Mammary microvascular endothelial cell (primary cell): Measurements from ENCODE around the gene ATP1A4. TPM values are rescaled to one million over a fixed set of nuclear protein-coding genes. Genes with fewer than 3 reads are reported as not detected.

ENCODE experiments used
- total RNA-seq: library from RNA; depleted of rRNA; stranded (reverse); fragments of >200 nt; gene quantifications from 2 replicates; pipeline ENCODE4 v1.2.3, GENCODE V29; 2015

ATP1A4 gene
- not detected in 2 replicates for total RNA-seq

GRCh38 chr1:160151303-160151702, at the start of gene ATP1A4:
TSS of gene ATP1A4 (plus strand) at chr1:160151603. CDS start at chr1:160152041, 438 bp downstream.

GRCh38 chr1:160115545-160116282, 35.7 kb upstream of the ATP1A4 start, which contains the start of gene ATP1A2:
TSS of gene ATP1A2 (plus strand) at chr1:160115759. CDS start at chr1:160115862, 103 bp downstream.

GRCh38 chr1:160189649-160190625, 38.5 kb downstream of the ATP1A4 start, which contains the start of gene CASQ1:
TSS of gene CASQ1 (plus strand) at chr1:160190575. CDS start at chr1:160190752, 177 bp downstream.

DNA sequence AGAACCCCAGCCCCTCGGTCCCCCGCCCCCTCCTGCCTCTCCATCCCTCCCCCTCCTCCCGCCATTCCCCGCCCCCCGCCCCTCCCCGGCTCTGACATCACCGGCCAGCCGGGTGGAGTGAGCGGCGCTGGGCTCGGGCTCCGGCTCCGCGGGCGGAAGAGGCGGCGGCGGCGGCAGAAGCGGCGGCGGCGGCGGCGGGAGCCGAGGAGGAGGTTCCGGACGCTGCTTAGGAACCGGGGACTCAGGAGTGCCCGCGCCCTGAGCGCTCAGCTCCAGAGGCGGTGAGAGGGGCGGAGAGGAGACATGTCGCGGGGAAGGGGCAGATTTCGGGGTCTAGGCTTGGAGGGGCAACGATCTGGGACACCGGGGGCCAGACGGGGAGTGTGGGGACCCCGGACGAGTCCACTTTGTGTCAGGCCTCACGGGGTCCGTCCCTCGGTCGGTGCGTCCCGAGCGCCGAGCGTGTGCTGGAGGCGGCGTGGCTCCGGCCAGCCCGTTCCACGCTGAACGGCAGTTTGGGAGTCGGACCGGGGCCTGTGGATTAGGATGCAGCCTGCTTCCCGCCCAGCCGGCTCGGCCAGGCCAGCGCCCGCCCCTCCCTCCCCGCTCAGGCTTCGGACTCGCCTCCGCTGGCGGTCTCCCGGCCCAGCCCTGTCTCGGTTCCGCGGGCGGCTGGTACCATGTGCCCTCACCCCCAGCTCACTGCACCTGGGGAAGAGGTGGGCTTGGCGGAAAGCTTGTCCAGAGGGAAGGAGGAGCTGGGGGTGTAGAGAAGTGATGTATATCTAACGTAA, 54.0 kb downstream of the ATP1A4 start, which contains the start of gene PEA15:
TSS of gene PEA15 (plus strand) at position 143 of the 794 bp plus-strand sequence. CDS start 6,161 bp downstream, outside the sequence.

Other genes with a start within 250 kb of the ATP1A4 start
- 869 and 920 TPM in 2 replicates for gene TAGLN2, start 226.1 kb upstream of the ATP1A4 start, total RNA-seq
- not detected in 2 replicates for gene IGSF9, start 206.0 kb upstream of the ATP1A4 start, total RNA-seq
- gene SLAMF9, start 197.4 kb upstream of the ATP1A4 start, total RNA-seq: not detected in 2 replicates
- 2.0 and 3.1 TPM in 2 replicates for gene PIGM, start 119.6 kb upstream of the ATP1A4 start, total RNA-seq
- gene KCNJ10, start 81.4 kb upstream of the ATP1A4 start, total RNA-seq: not detected in 2 replicates
- not detected in 2 replicates for gene KCNJ9, start 70.1 kb upstream of the ATP1A4 start, total RNA-seq
- gene IGSF8, start 53.0 kb upstream of the ATP1A4 start, total RNA-seq: 7.1 and 7.4 TPM in 2 replicates
- gene ATP1A2, start 35.8 kb upstream of the ATP1A4 start, total RNA-seq: not detected in 2 replicates
- gene CASQ1, start 39.0 kb downstream of the ATP1A4 start, total RNA-seq: not detected in 2 replicates
- 143 TPM in 2 replicates for gene PEA15, start 53.8 kb downstream of the ATP1A4 start, total RNA-seq
- gene DCAF8, start 110.9 kb downstream of the ATP1A4 start, total RNA-seq: 43.9 and 49.2 TPM in 2 replicates
- 28.4 and 29.1 TPM in 2 replicates for gene PEX19, start 133.5 kb downstream of the ATP1A4 start, total RNA-seq
- 114 and 125 TPM in 2 replicates for gene COPA, start 191.6 kb downstream of the ATP1A4 start, total RNA-seq
- gene NCSTN, start 191.8 kb downstream of the ATP1A4 start, total RNA-seq: 71.8 and 79.2 TPM in 2 replicates
- 0.13 TPM in 1 of 2 replicates, not detected in the other for gene NHLH1, start 215.5 kb downstream of the ATP1A4 start, total RNA-seq
- not detected in 2 replicates for gene VANGL2, start 249.0 kb downstream of the ATP1A4 start, total RNA-seq